Endothelial cell (in vitro differentiated cells): Measurements from ENCODE around the gene SUN5. TPM values are rescaled to one million over a fixed set of nuclear protein-coding genes. Genes with fewer than 3 reads are reported as not detected.

Source experiments
- DNase-seq: peaks from one replicate; pipeline ENCODE4 v3.0.0; 2021; ENCODE audit warnings: low spot score
- H3K27ac Mint-ChIP-seq: one replicate; pipeline ENCODE4 v1.8.0; 2021; ENCODE audit warnings: mixed read lengths, inconsistent platforms; ENCODE audit not compliant: unreplicated experiment
- H3K27me3 Mint-ChIP-seq: one replicate; pipeline ENCODE4 v1.8.0; 2021; ENCODE audit warnings: mild to moderate bottlenecking, moderate library complexity, mixed read lengths, inconsistent platforms; ENCODE audit not compliant: unreplicated experiment
- H3K36me3 Mint-ChIP-seq: one replicate; pipeline ENCODE4 v1.8.0; 2021; ENCODE audit warnings: mild to moderate bottlenecking, low read depth, mixed read lengths, inconsistent platforms; ENCODE audit not compliant: unreplicated experiment
- H3K4me1 Mint-ChIP-seq: one replicate; pipeline ENCODE4 v1.8.0; 2021; ENCODE audit warnings: mild to moderate bottlenecking, mixed read lengths, inconsistent platforms; ENCODE audit not compliant: unreplicated experiment
- H3K4me3 Mint-ChIP-seq: one replicate; pipeline ENCODE4 v1.8.0; 2021; ENCODE audit warnings: mild to moderate bottlenecking, mixed read lengths, inconsistent platforms; ENCODE audit not compliant: unreplicated experiment
- H3K9me3 Mint-ChIP-seq: one replicate; pipeline ENCODE4 v1.8.0; 2021; ENCODE audit warnings: mixed read lengths, inconsistent platforms; ENCODE audit not compliant: unreplicated experiment
- total RNA-seq: library from RNA; stranded (reverse); fragmentation: NEBNext Ultra II Directional; extraction: Animal tissue kit (Norgen Biotek cat#: 25700); gene quantifications from one replicate; pipeline ENCODE4 v1.2.1, GENCODE V29; 2021; ENCODE audit not compliant: unreplicated experiment
- TF ChIP-seq, protein P1 (sequence below): fragments of 200-600 bp; sonication (generic); IDR thresholded peaks from one replicate; pipeline ENCODE4 v1.5.0; 2021; ENCODE audit warnings: antibody characterized with exemption; ENCODE audit not compliant: unreplicated experiment

Gene SUN5
- total RNA-seq, 1 donor from 2014 or later = not detected

DNA sequence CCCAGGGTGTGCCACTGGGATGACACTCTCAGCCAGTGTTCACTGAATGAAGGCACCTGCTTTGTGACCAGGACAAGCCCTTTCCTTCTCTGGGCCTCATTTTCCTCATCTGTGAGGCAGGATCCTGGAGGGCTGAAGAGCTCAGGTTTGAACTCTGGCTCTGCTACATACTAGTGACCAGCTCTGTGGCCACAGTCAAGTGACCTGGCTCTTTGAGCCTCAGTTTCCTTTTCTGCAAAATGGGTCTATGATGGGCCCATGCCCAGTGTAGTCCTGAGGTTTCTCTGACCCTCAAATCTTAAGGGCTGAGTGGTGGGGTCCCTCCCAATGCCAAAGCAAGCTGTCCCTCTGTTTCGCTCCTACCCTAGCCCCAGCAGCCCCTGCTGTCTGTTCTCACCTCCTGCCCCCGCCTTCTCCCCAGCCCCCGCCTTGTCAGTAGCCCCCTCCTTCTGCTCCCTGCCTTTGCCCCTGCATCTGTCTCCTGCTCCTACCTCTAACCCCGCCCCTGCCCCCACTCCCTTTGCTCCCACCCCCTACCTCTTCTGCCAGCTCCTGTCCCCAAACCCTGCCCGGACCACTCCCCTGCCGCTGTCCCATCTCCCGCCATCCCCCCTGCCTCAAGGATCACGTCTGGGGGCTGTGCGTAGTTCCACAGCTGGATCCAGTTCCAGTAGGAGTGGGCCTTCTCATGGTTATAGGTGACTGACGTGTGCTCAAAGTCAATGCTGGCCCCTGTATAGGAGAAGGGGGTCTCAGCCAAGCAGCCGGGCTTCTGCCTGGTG, 17.0 kb downstream of the SUN5 start:
- DNase-seq = no peak
- H3K27ac Mint-ChIP-seq = no peak overlapping the region
- no peaks in the 10 kb centered on the region for H3K9me3 Mint-ChIP-seq
- TF ChIP-seq, protein P1, sequence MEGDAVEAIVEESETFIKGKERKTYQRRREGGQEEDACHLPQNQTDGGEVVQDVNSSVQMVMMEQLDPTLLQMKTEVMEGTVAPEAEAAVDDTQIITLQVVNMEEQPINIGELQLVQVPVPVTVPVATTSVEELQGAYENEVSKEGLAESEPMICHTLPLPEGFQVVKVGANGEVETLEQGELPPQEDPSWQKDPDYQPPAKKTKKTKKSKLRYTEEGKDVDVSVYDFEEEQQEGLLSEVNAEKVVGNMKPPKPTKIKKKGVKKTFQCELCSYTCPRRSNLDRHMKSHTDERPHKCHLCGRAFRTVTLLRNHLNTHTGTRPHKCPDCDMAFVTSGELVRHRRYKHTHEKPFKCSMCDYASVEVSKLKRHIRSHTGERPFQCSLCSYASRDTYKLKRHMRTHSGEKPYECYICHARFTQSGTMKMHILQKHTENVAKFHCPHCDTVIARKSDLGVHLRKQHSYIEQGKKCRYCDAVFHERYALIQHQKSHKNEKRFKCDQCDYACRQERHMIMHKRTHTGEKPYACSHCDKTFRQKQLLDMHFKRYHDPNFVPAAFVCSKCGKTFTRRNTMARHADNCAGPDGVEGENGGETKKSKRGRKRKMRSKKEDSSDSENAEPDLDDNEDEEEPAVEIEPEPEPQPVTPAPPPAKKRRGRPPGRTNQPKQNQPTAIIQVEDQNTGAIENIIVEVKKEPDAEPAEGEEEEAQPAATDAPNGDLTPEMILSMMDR = no peak
- H3K4me3 Mint-ChIP-seq = no peak overlapping the region
- peaks cover 7% of the 10 kb centered on the region for H3K27me3 Mint-ChIP-seq
- H3K36me3 Mint-ChIP-seq = no peaks in the 10 kb centered on the region
- H3K4me1 Mint-ChIP-seq = no peaks in the 10 kb centered on the region

DNA sequence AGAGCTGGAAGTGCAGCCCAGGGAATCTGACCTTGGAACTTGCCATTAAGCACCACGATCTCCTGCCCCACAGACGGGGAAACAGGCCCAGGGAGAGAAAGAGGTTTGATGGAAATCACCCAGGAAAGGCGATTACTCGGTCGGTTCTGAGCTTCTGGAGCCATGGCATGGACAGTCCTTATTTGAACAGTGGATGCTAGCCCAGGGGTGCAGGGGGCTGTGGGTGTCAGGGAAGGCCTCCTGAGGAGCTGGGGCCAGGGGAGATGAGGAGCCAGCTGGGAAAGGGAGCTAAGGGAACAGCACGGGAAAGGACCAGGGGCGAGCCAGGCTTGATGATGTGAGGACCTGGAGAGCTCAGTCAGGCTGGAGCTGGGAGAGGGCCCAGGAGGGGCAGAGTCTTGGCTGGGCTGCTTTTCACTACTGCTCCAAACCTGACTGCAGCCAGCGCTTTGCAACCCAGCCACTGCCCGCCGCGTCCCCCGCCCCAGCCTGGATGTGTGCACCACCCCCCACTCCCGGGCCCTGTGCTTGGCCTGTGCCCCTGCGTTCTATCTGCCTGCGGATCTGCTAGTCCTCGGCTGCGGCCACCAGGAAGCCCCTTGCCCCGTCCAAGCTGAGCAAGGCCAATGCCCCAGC, 17.8 kb downstream of the SUN5 start:
- no peaks in the 10 kb centered on the region for H3K4me1 Mint-ChIP-seq
- no peaks in the 10 kb centered on the region for H3K36me3 Mint-ChIP-seq
- no peak for DNase-seq
- H3K27ac Mint-ChIP-seq = no peak overlapping the region
- H3K27me3 Mint-ChIP-seq = peaks cover 7% of the 10 kb centered on the region
- H3K9me3 Mint-ChIP-seq = no peaks in the 10 kb centered on the region
- H3K4me3 Mint-ChIP-seq = no peak overlapping the region
- TF ChIP-seq, protein P1 = no peak

DNA sequence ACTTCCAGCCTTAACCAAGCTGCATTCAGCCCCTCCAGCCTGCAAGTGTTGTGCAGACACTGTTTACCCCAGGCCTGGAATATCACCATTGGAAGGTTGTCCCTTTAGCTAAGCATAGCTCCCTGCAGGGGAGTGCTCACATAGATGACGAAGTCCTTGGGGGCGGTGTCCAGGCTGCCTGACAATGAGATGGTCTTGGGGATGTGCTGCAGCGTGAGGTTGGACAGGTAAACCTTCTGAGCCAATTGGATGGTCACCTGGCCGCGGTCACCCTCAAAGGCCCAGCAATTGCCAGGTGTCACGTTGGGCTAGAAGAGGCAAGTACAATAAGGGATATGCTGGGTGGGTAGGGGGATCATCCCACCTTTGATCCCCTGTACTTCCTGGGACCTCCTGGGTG, 18.6 kb downstream of the SUN5 start:
- H3K36me3 Mint-ChIP-seq = no peaks in the 10 kb centered on the region
- H3K9me3 Mint-ChIP-seq = no peaks in the 10 kb centered on the region
- H3K27me3 Mint-ChIP-seq = peaks cover 3% of the 10 kb centered on the region
- H3K27ac Mint-ChIP-seq = no peak overlapping the region
- no peak for DNase-seq
- H3K4me1 Mint-ChIP-seq = no peaks in the 10 kb centered on the region
- TF ChIP-seq, protein P1 = no peak
- H3K4me3 Mint-ChIP-seq = no peak overlapping the region

DNA sequence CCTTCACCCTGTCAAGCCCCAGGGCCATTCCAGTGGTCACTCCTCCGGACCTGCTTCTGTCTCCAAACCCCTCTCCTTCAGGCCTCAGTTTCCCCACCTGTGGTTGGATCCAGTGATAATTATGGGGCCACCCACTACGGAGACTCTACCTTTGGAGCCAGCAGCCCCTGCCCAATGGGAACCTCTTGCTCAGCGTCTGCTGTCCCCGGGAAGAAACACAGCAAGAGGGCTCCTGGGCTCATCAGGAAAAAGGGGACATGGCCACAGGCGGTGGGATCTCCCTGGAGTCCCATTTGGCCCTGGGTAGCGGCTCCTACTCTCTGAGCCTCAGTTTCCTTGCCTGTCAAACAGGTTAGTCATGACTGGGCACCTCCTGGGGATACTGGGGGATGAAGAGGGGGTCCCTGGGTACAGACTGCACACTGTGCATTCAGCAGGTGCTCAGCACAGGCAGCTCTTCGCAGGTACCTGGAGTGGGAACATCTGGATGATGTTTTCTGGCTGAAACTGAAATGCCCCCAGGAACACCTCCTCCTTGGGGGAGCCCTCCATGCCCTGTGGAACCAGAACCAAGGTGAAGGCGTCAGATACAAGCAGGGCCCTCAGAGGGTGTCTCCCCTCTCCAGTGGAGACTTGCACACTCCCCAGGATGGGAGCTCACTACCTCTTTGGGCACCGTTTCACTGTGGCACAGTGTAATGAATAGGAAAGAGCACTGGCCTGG, 19.4 kb downstream of the SUN5 start:
- no peak overlapping the region for H3K4me3 Mint-ChIP-seq
- peaks cover 3% of the 10 kb centered on the region for H3K27me3 Mint-ChIP-seq
- no peaks in the 10 kb centered on the region for H3K9me3 Mint-ChIP-seq
- no peak overlapping the region for H3K27ac Mint-ChIP-seq
- TF ChIP-seq, protein P1 = no peak
- DNase-seq = no peak
- no peaks in the 10 kb centered on the region for H3K4me1 Mint-ChIP-seq
- H3K36me3 Mint-ChIP-seq = no peaks in the 10 kb centered on the region
